GM12874 (cell line): ENCODE measurements around the gene CPED1.

Experiments used
- TF ChIP-seq, protein P1 (sequence below): IDR thresholded peaks from 2 replicates; pipeline ENCODE4 v1.5.1; 2011; ENCODE audit warnings: low read depth, mild to moderate bottlenecking, control low read depth, low read length, moderate library complexity; ENCODE audit not compliant: insufficient read depth

CPED1 gene

DNA sequence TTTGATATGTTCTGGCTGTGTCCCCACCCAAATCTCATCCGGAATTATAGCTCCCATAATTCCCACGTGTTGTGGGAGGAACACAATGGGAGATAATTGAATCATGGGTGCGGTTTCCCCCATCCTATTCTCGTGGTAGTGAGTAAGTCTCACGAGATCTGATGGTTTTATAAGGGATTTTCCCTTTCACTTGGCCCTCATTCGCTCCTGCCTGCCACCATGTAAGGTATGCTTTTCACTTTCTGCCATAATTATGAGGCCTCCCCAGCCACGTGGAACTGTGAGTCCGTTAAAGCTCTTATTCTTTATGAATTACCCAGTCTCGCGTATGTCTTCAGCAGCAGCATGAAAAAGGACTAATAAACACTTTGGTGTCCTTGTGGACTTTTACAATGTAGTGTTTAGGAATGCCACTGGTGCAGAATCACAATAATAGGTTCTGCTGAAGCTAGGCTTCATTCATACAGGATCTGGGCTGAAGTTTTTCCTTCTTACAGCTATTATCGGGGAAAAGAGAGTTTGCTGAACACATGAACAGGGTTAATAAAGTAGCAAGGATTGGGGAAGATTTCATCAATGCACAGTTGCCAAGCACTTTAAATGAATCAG lies 74.3 kb downstream of the CPED1 start:
- TF ChIP-seq, protein P1, sequence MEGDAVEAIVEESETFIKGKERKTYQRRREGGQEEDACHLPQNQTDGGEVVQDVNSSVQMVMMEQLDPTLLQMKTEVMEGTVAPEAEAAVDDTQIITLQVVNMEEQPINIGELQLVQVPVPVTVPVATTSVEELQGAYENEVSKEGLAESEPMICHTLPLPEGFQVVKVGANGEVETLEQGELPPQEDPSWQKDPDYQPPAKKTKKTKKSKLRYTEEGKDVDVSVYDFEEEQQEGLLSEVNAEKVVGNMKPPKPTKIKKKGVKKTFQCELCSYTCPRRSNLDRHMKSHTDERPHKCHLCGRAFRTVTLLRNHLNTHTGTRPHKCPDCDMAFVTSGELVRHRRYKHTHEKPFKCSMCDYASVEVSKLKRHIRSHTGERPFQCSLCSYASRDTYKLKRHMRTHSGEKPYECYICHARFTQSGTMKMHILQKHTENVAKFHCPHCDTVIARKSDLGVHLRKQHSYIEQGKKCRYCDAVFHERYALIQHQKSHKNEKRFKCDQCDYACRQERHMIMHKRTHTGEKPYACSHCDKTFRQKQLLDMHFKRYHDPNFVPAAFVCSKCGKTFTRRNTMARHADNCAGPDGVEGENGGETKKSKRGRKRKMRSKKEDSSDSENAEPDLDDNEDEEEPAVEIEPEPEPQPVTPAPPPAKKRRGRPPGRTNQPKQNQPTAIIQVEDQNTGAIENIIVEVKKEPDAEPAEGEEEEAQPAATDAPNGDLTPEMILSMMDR = no peak

DNA sequence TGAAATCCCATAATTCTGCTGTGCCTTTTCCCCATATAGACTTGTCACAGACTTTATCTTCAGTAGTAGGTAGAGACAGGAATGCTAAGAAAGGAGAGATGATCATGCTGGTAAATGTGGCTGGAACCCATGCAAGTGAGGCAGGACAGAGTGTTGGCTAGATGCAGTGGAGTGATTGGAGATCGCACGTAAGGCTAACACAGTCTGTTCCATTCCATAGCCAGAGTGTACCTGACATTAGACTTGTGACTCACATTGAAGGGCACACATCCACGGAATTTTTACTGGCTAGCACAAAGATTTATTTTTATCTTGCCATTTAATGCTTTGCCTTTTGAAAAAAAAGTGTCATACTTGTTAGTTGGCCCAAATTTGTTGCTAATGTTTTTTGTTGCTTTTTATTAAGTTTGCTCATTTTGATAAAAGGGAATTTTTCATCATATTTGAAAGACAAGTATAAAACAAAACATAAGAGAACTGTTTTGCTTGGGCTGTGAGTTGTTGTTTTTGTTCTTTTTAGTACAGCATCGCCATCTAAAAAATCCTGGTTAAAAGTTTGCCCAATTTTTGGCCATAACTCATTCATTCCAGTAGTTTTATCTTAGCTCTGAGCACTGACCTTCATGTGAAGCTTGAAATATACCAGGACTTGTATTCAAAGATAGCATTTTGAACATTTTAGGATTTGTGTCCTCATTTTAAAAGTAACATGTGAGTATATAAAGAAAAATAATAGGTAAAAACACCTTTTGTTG lies 81.0 kb downstream of the CPED1 start:
- TF ChIP-seq, protein P1 = no peak

DNA sequence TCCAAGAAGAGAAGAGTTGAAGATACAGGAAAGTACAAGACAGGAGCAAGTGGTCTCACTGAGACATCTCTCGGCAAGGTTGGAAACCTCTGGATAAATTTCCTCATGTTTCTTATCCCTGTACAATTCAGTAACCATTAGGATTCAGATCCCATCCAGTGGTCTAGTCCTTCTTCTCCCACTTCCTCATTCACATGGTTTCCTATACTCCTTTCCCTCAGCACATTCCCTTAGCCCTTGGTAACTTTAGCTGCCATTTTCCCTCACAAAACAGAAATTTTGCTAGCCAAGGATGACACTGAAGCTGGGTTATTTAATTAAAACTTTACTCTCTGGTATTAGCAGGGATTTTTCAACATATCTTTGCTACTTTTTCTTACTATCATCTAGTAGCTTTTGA lies 82.6 kb downstream of the CPED1 start:
- TF ChIP-seq, protein P1 = no peak

DNA sequence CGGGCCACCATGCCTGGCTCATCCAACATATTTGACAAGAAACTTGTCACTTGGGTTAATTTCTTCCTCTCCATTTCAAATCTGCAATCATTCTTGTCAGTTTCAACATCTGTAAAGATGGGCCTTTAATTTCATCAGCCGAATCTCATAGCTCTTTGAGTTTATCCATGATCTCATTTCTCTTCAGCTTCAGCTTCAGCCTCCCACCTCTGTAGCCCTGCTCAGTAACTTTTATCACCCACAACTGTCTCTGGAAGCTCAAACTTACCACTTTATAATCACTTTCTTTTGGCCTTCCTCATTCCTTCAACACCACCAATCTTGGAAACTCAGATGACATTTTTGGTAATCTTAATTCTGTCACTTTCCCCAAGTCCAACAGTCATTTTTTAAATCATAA lies 83.2 kb downstream of the CPED1 start:
- TF ChIP-seq, protein P1 = no peak

DNA sequence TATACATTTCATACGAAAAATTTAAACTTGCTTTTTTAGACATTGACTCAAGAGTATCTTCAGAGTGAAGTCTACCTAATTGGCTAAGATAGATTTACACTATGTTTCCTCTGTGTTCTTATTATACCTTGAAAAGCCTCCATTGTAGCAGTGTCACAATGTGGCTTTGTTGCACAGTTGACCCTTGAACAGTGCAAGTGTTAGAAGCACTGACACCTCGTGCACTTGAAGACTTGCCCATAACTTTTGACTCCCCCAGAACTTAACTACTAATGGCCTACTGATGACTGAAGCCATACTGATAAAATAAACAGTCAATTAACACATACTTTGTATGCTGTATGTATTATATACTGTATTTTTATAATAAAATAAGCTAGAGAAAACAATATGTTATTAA lies 84.3 kb downstream of the CPED1 start:
- TF ChIP-seq, protein P1 = no peak

DNA sequence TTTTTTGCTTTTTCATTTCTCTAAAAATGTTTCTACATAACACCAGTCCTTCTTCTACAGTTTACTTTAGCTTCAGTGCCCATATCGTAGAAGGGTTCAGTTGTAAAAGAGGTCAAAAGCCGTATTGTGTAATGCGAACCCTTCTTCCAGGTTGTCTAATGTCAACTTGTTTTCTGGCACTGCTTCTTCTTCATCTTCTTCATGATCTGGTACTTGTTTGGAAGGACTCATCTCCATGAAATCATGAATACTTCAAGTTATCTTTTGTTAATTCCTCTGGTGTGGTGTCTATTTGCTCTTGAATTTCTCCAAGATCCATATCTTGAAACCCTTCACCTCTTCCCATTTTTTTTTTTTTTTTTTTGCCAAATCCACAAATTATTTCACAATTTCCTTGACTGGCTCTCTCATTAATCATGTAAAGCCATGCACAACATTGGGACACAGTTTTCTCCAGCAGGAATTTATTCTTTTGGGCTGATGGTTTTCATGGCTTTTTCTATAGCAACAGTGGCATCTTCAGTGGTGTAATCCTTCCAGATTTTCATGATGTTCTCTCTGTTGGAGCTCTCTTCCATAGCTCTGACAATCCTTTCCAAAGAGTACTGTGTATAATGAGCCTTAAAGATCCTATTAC lies 85.1 kb downstream of the CPED1 start:
- TF ChIP-seq, protein P1 = no peak

DNA sequence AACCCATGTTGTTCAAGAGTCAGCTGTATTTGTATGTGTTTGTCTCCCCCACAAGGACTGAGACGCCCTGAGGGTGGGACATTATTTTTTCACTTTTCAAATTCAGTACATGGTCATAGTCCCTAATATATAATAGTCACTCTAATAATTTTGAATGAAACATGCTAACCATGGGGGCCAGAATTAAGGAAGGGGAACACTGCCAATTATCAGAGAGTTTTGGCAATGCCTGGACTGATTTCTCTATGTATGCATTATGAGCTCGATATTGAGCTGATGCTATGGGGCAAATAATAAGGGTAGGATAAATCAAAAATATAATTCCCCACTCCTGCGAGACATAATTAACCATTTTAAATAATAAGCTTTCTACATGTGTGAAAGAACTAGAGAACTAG lies 87.4 kb downstream of the CPED1 start:
- TF ChIP-seq, protein P1 = no peak
